IMR-90 (cell line): ENCODE results near the gene FAM193B. TPM values are rescaled to one million over a fixed set of nuclear protein-coding genes. Genes with fewer than 3 reads are reported as not detected.

Experiments used
- ATAC-seq: fragments of 200-7000 bp; cut with Tn5 transposase; 2 replicates; pipeline ENCODE4 v1.9.1; 2020; ENCODE audit warnings: low read depth, mild to moderate bottlenecking, moderate library complexity
- BruUV-seq: library from RNA; stranded (reverse); fragments of 400-500 nt; replicated peaks from 2 replicates; lab custom pipeline; 2021; lab: Mats Ljungman, UMichigan
- CTCF ChIA-PET: fragments of 300-600 bp; formaldehyde crosslinking; extraction: SDS; loops from one replicate; lab custom pipeline; 2021; ENCODE audit warnings: antibody characterized with exemption; lab: Yijun Ruan, JAX
- POLR2A ChIA-PET: fragments of 300-600 bp; sonication (Branson Sonifier 250); formaldehyde crosslinking; loops from one replicate; lab custom pipeline; 2022; ENCODE audit warnings: antibody characterized with exemption; ENCODE audit not compliant: unreplicated experiment; lab: Charles Lee
- DNase-seq: peaks from one replicate; pipeline ENCODE4 v3.0.0; 2013
- H2AFZ ChIP-seq: replicated peaks from 2 replicates; pipeline ENCODE3; 2013; ENCODE audit warnings: low read length, mild to moderate bottlenecking; ENCODE audit not compliant: poor library complexity
- H2AK5ac ChIP-seq: 2 replicates; pipeline ENCODE4 v1.6.1; 2013; ENCODE audit warnings: low read depth, low read length, inconsistent platforms
- H2AK9ac ChIP-seq: replicated peaks from 2 replicates; pipeline ENCODE3; 2013; ENCODE audit warnings: mild to moderate bottlenecking, low read depth, low read length, moderate library complexity; ENCODE audit not compliant: poor library complexity
- H2BK120ac ChIP-seq: 2 replicates; pipeline ENCODE4 v1.6.1; 2013; ENCODE audit warnings: low read depth, low read length, inconsistent platforms
- H2BK15ac ChIP-seq: 3 replicates; pipeline ENCODE4 v1.6.1; 2013; ENCODE audit warnings: low read depth, low read length, inconsistent platforms
- H2BK20ac ChIP-seq: 2 replicates; pipeline ENCODE4 v1.6.1; 2013; ENCODE audit warnings: low read depth, mild to moderate bottlenecking, inconsistent platforms, low read length, moderate library complexity
- H2BK5ac ChIP-seq: 2 replicates; pipeline ENCODE4 v1.6.1; 2013; ENCODE audit warnings: mild to moderate bottlenecking, low read depth, low read length, inconsistent platforms; ENCODE audit not compliant: poor library complexity, severe bottlenecking
- H3K14ac ChIP-seq: replicated peaks from 2 replicates; pipeline ENCODE4 v1.6.1; 2013; ENCODE audit warnings: low read depth, low read length, inconsistent platforms
- H3K18ac ChIP-seq: 2 replicates; pipeline ENCODE4 v1.6.1; 2013; ENCODE audit warnings: low read depth, low read length, control low read depth
- H3K23ac ChIP-seq: 2 replicates; pipeline ENCODE4 v1.6.1; 2013; ENCODE audit warnings: low read depth, low read length, inconsistent platforms
- H3K27ac ChIP-seq: 2 replicates; pipeline ENCODE4 v1.5.1; 2013; ENCODE audit warnings: mild to moderate bottlenecking, control low read depth, low read length; ENCODE audit not compliant: insufficient read depth
- H3K27me3 ChIP-seq: 2 replicates; pipeline ENCODE4 v1.6.1; 2013; ENCODE audit warnings: low read length; ENCODE audit not compliant: control insufficient read depth, insufficient read depth
- H3K36me3 ChIP-seq: 2 replicates; pipeline ENCODE4 v1.6.1; 2013; ENCODE audit warnings: low read length, mixed read lengths; ENCODE audit not compliant: control insufficient read depth, insufficient read depth
- H3K4ac ChIP-seq: 2 replicates; pipeline ENCODE4 v1.6.1; 2013; ENCODE audit warnings: low read depth, low read length, inconsistent platforms
- H3K4me1 ChIP-seq: 2 replicates; pipeline ENCODE4 v1.6.1; 2013; ENCODE audit warnings: low read length, mixed read lengths; ENCODE audit not compliant: control insufficient read depth, insufficient read depth
- H3K4me2 ChIP-seq: 2 replicates; pipeline ENCODE4 v1.6.1; 2013; ENCODE audit warnings: low read depth, mild to moderate bottlenecking, control low read depth, low read length, moderate library complexity
- H3K4me3 ChIP-seq: 2 replicates; pipeline ENCODE4 v1.5.1; 2013; ENCODE audit warnings: low read depth, mild to moderate bottlenecking, control low read depth, low read length, moderate library complexity; ENCODE audit not compliant: insufficient read depth
- H3K56ac ChIP-seq: 2 replicates; pipeline ENCODE4 v1.6.1; 2013; ENCODE audit warnings: low read length, inconsistent platforms; ENCODE audit not compliant: insufficient read depth; ENCODE audit errors: extremely low read depth
- H3K79me1 ChIP-seq, 2 experiments: 2 replicates each; pipeline ENCODE4 v1.6.1; 2013; ENCODE audit warnings: low read length in 2 of 2, inconsistent platforms in 1 of 2, low read depth in 1 of 2
- H3K9ac ChIP-seq: 2 replicates; pipeline ENCODE4 v1.6.1; 2013; ENCODE audit warnings: low read depth, low read length, control low read depth
- H3K9me1 ChIP-seq: 2 replicates; pipeline ENCODE4 v1.6.1; 2013; ENCODE audit warnings: low read length, inconsistent platforms; ENCODE audit not compliant: insufficient read depth
- H3K9me3 ChIP-seq: 2 replicates; pipeline ENCODE4 v1.6.1; 2013; ENCODE audit warnings: low read length; ENCODE audit not compliant: control insufficient read depth, insufficient read depth
- H4K20me1 ChIP-seq: 2 replicates; pipeline ENCODE4 v1.6.1; 2013; ENCODE audit warnings: low read length, inconsistent platforms; ENCODE audit not compliant: insufficient read depth
- H4K5ac ChIP-seq: 2 replicates; pipeline ENCODE4 v1.6.1; 2013; ENCODE audit warnings: mild to moderate bottlenecking, low read depth, low read length, control low read depth
- H4K8ac ChIP-seq, 2 experiments: 2 replicates each; pipeline ENCODE4 v1.6.1; 2013; ENCODE audit warnings: low read depth in 2 of 2, low read length in 2 of 2, control low read depth in 1 of 2, inconsistent platforms in 1 of 2
- H4K91ac ChIP-seq: 2 replicates; pipeline ENCODE4 v1.6.1; 2013; ENCODE audit warnings: low read depth, low read length, inconsistent platforms; ENCODE audit not compliant: insufficient read depth
- BHLHE40 ChIP-seq: fragments of 150-350 bp; IDR thresholded peaks from 2 replicates; pipeline ENCODE4 v1.6.1; 2016; ENCODE audit warnings: mild to moderate bottlenecking, low read depth, low read length
- POLR2A ChIP-seq: IDR thresholded peaks from 2 replicates; pipeline ENCODE4 v1.6.1; 2012; ENCODE audit warnings: mild to moderate bottlenecking, low read depth, low read length
- WGBS, 2 experiments: methylation state at CpG; one replicate each; pipeline versions ENCODE4 v1.1.5 to v1.1.7; 2013; ENCODE audit warnings: missing lambda C conversion rate in 2 of 2; ENCODE audit not compliant: insufficient read length in 1 of 2; ENCODE audit errors: extremely low coverage in 2 of 2; 5-methylcytosine and 5-hydroxymethylcytosine counted together
- dilution Hi-C: fragments of 300-500 bp; cut with HindIII; formaldehyde crosslinking; loops from one replicate; pipeline ENCODE4 v1.14.3; 2018; ENCODE audit warnings: low sequenced_read_pairs; ENCODE audit not compliant: unreplicated experiment
- in situ Hi-C: fragments of 300-500 bp; cut with MboI; formaldehyde crosslinking; loops from 3 replicates; pipeline ENCODE4 v1.14.3; 2019; ENCODE audit warnings: low sequenced_read_pairs, inconsistent platforms, mixed read lengths
- intact Hi-C: fragments of 100-400 bp; cut with micrococcal nuclease; formaldehyde crosslinking; loops from 2 replicates; pipeline ENCODE4 v1.10.0; 2022
- polyA plus RNA-seq, 3 experiments: library from polyadenylated mRNA; depleted of rRNA; stranded (reverse); fragments of >200 nt; gene quantifications; 2 replicates each; pipeline ENCODE4 v1.2.3, GENCODE V29; 2012; ENCODE audit warnings: low replicate concordance in 1 of 3
- total RNA-seq: library from RNA; depleted of rRNA; stranded (reverse); fragments of >200 nt; gene quantifications from 2 replicates; pipeline ENCODE4 v1.2.3, GENCODE V29; 2012

The FAM193B gene
- total and polyA plus RNA-seq, 2 of the 4 experiments (the other 2 are of a cell fraction) = 9.5 to 52.2 TPM

GRCh38 chr5:177482359-177482795, 72.0 kb downstream of the FAM193B start:
- no peak overlapping the region for H2BK15ac ChIP-seq
- no peak overlapping the region for H4K91ac ChIP-seq
- ATAC-seq = no peak
- H3K4me3 ChIP-seq = no peak overlapping the region
- TF ChIP-seq POLR2A (0 out of 2 replicates have a peak, but pooled peaks have one; percentile 41), BHLHE40 (no peak)
- H3K18ac ChIP-seq = no peak overlapping the region
- peaks cover 20% of the 10 kb centered on the region for H3K4me1 ChIP-seq
- H2BK20ac ChIP-seq = no peak overlapping the region
- ChIA-PET CTCF (no interaction called here), POLR2A (no interaction called here)
- no peak overlapping the region for H3K4me2 ChIP-seq
- H3K9ac ChIP-seq = no peak overlapping the region
- no peak overlapping the region for H3K56ac ChIP-seq
- no peak overlapping the region for H3K4ac ChIP-seq
- H3K9me1 ChIP-seq = peaks cover 21% of the 10 kb centered on the region; the same call in 1 of the 2 replicates
- dilution Hi-C loops = no loop called here
- no peak overlapping the region for H4K8ac ChIP-seq
- H2BK120ac ChIP-seq = no peak overlapping the region
- H3K14ac ChIP-seq = no peak overlapping the region
- H2AFZ ChIP-seq = no peak overlapping the region
- H3K23ac ChIP-seq = no peak overlapping the region
- peaks cover 66% of the 10 kb centered on the region for H3K36me3 ChIP-seq
- no peak for DNase-seq
- H3K27me3 ChIP-seq = no peaks in the 10 kb centered on the region
- no peak overlapping the region for H4K5ac ChIP-seq
- no TSS peak for BruUV-seq
- H3K79me1 ChIP-seq = peaks cover 31 to 58% of the 10 kb centered on the region in 2 experiments
- no peak overlapping the region for H2AK9ac ChIP-seq
- H3K27ac ChIP-seq = no peak overlapping the region
- peaks cover 88% of the 10 kb centered on the region for H4K20me1 ChIP-seq
- in situ Hi-C loops = no loop called here
- H2BK5ac ChIP-seq = no peak overlapping the region
- H2AK5ac ChIP-seq = no peak overlapping the region
- H3K9me3 ChIP-seq = no peaks in the 10 kb centered on the region
- WGBS, 2 experiments = 85% methylated on average over 3 of the region's 10 CpGs; no CpG with 5 or more reads in 1 of the 2 experiments
- intact Hi-C loops = no loop called here
